K562 (cell line): ENCODE measurements around the gene RCL1. TPM values are rescaled to one million over a fixed set of nuclear protein-coding genes. Genes with fewer than 3 reads are reported as not detected.

Source experiments
- ATAC-seq: fragments of 200-7000 bp; cut with Tn5 transposase; 3 replicates; pipeline ENCODE4 v1.9.1; 2020; ENCODE audit warnings: moderate library complexity
- BruUV-seq: library from RNA; stranded (reverse); fragments of 400-500 nt; replicated peaks from 2 replicates; lab custom pipeline; 2021; lab: Mats Ljungman, UMichigan
- CTCF ChIA-PET: fragments of 300-600 bp; formaldehyde crosslinking; extraction: SDS; loops from one replicate; lab custom pipeline; 2021; ENCODE audit warnings: low intra/inter-chr PET ratio; lab: Yijun Ruan, JAX
- POLR2A ChIA-PET: fragments of 300-600, 350-650 bp; sonication (Branson Sonifier 250); formaldehyde crosslinking; extraction: SDS; loops from one replicate; lab custom pipeline; 2021; ENCODE audit warnings: antibody characterized with exemption, inconsistent platforms; lab: Yijun Ruan, JAX
- DNase-seq, 4 experiments: peaks; one replicate each; pipeline versions ENCODE4 v3.0.0 to v3.0.0-alpha.2; 2011 to 2018; ENCODE audit warnings: low spot score in 3 of 4, mixed read lengths in 3 of 4; ENCODE audit errors: extremely low read depth in 1 of 4
- FAIRE-seq: peaks from 2 replicates; lab custom pipeline; 2011; peaks lifted over from hg19 to GRCh38; lab: Jason Lieb, UNC
- H2AFZ ChIP-seq: 2 replicates; pipeline ENCODE4 v1.6.0; 2011; ENCODE audit warnings: low read depth, low read length, control low read depth, inconsistent platforms
- H3K27ac ChIP-seq: fragments of 200-600 bp; 3 replicates; pipeline ENCODE4 v1.8.0; 2011; ENCODE audit warnings: low read depth, mild to moderate bottlenecking, control low read depth, inconsistent platforms, low read length, moderate library complexity, mixed read lengths; ENCODE audit errors: extremely low read depth
- H3K27me3 ChIP-seq, 2 experiments: fragments of 300-600 bp in 1 of 2; 2 replicates in 1 of 2; 3 replicates in 1 of 2; pipeline versions ENCODE4 v1.6.0 to v1.8.0; 2011; ENCODE audit warnings: inconsistent platforms in 2 of 2, low read length in 2 of 2, mild to moderate bottlenecking in 1 of 2, mixed read lengths in 1 of 2, moderate library complexity in 1 of 2; ENCODE audit not compliant: control insufficient read depth in 2 of 2, insufficient read depth in 2 of 2
- H3K36me3 ChIP-seq: fragments of 300-600 bp; 3 replicates; pipeline ENCODE4 v1.8.0; 2011; ENCODE audit warnings: mild to moderate bottlenecking, low read length, inconsistent platforms; ENCODE audit not compliant: control insufficient read depth, insufficient read depth
- H3K4me1 ChIP-seq, 2 experiments: fragments of 200-600 bp in 1 of 2; replicated peaks in 1 of 2; 2 replicates in 1 of 2; 3 replicates in 1 of 2; pipeline versions ENCODE4 v1.5.1 to v1.8.0; 2011; ENCODE audit warnings: inconsistent platforms in 2 of 2, low read length in 2 of 2, mild to moderate bottlenecking in 1 of 2, mixed read lengths in 1 of 2, moderate library complexity in 1 of 2; ENCODE audit not compliant: control insufficient read depth in 2 of 2, insufficient read depth in 2 of 2
- H3K4me2 ChIP-seq: 2 replicates; pipeline ENCODE4 v1.6.1; 2011; ENCODE audit warnings: low read length, control low read depth, inconsistent platforms, mixed read lengths; ENCODE audit not compliant: insufficient read depth
- H3K4me3 ChIP-seq: fragments of 200-600 bp; sonication (generic), shearing (Covaris generic); 2 replicates; pipeline ENCODE4 v1.5.1; 2016; ENCODE audit warnings: control low read depth, inconsistent platforms
- H3K79me2 ChIP-seq: fragments of 200-600 bp; 3 replicates; pipeline ENCODE4 v1.8.0; 2011; ENCODE audit warnings: low read length, inconsistent platforms; ENCODE audit not compliant: control insufficient read depth, insufficient read depth
- H3K9ac ChIP-seq, 2 experiments: 2 replicates each; pipeline versions ENCODE4 v1.6.0 to v1.6.1; 2011; ENCODE audit warnings: low read depth in 2 of 2, low read length in 2 of 2, control low read depth in 1 of 2, inconsistent platforms in 1 of 2, mild to moderate bottlenecking in 1 of 2, mixed read lengths in 1 of 2; ENCODE audit not compliant: insufficient read depth in 1 of 2
- H3K9me1 ChIP-seq: one replicate; pipeline ENCODE4 v1.6.0; 2011; ENCODE audit warnings: inconsistent platforms, mild to moderate bottlenecking, low read length, moderate library complexity; ENCODE audit not compliant: control insufficient read depth, insufficient read depth
- H3K9me3 ChIP-seq: replicated peaks from 2 replicates; pipeline ENCODE4 v1.5.1; 2011; ENCODE audit warnings: low read depth, low read length, inconsistent platforms; ENCODE audit not compliant: control insufficient read depth, insufficient read depth
- H4K20me1 ChIP-seq: replicated peaks from 2 replicates; pipeline ENCODE4 v1.6.1; 2011; ENCODE audit warnings: low read length, inconsistent platforms, mixed read lengths; ENCODE audit not compliant: control insufficient read depth, insufficient read depth
- ARHGAP35 ChIP-seq: fragments of 450-650 bp; IDR thresholded peaks from 2 replicates; pipeline ENCODE4 v1.6.1; 2018; ENCODE audit not compliant: partially characterized antibody
- DIDO1 ChIP-seq: fragments of 450-650 bp; IDR thresholded peaks from 2 replicates; pipeline ENCODE4 v1.6.1; 2016; ENCODE audit warnings: low read depth, missing biosample characterization, missing genetic modification characterization
- NKRF ChIP-seq: fragments of 450-650 bp; IDR thresholded peaks from 2 replicates; pipeline ENCODE4 v1.6.1; 2016; ENCODE audit warnings: borderline replicate concordance
- POLR2G ChIP-seq: fragments of 200-400 bp; formaldehyde crosslinking; IDR thresholded peaks from 2 replicates; pipeline ENCODE4 v1.6.1; 2017; ENCODE audit warnings: low read depth, mild to moderate bottlenecking, antibody characterized with exemption, low read length, moderate library complexity
- RBFOX2 ChIP-seq: fragments of 200-400 bp; formaldehyde crosslinking; IDR thresholded peaks from 2 replicates; pipeline ENCODE4 v1.6.1; 2017; ENCODE audit warnings: low read depth, mild to moderate bottlenecking, low read length, moderate library complexity
- ZBTB40 ChIP-seq, 2 experiments: fragments of 450-650 bp in 1 of 2; sonication (generic) in 1 of 2; formaldehyde crosslinking in 1 of 2; IDR thresholded peaks; 2 replicates each; pipeline versions ENCODE4 v1.7.1 to v1.9.0; 2016 to 2022; ENCODE audit warnings: inconsistent platforms in 1 of 2, mild to moderate bottlenecking in 1 of 2, missing genetic modification reagents in 1 of 2
- ZNF253 ChIP-seq: fragments of 250-450 bp; sonication (Bioruptor Pico); conservative IDR thresholded peaks from 2 replicates; pipeline ENCODE4 v1.6.1; 2021; ENCODE audit warnings: mild to moderate bottlenecking
- WGBS: fragments of 100-300 bp; shearing (Covaris generic); methylation state at CpG from one replicate; pipeline ENCODE4 v1.1.6; 2016; ENCODE audit warnings: low coverage, mixed read lengths; ENCODE audit not compliant: insufficient coverage; ENCODE audit errors: missing lambda C conversion rate; 5-methylcytosine and 5-hydroxymethylcytosine counted together
- in situ Hi-C: fragments of 300-500 bp; cut with MboI; formaldehyde crosslinking; loops from 4 replicates; pipeline ENCODE4 v1.15.0; 2018; ENCODE audit warnings: inconsistent platforms, mixed read lengths
- intact Hi-C: fragments of 100-400 bp; cut with micrococcal nuclease; formaldehyde crosslinking; loops from 2 replicates; pipeline ENCODE4 v1.14.2; 2022
- polyA plus RNA-seq, 8 experiments: library from polyadenylated mRNA; depleted of rRNA in 4 of 8; stranded (reverse) in 5 of 8; unstranded in 3 of 8; fragments of >200 nt; fragmentation: Nextera tagmentation in 2 of 8; fragmentation: Illumina TruSeq in 1 of 8; extraction: Ambion mirVana in 2 of 8; extraction: Trizol in 1 of 8; gene quantifications; 2 replicates each; pipeline versions ENCODE4 v1.2.1 to v1.2.3, GENCODE V29; 2011 to 2014; ENCODE audit warnings: inconsistent platforms in 1 of 8, missing spikeins in 1 of 8
- total RNA-seq, 7 experiments: library from RNA; depleted of rRNA in 6 of 7; stranded (reverse); fragments of >200 nt in 6 of 7; fragmentation: Illumina TruSeq in 2 of 7; extraction: Trizol in 2 of 7; gene quantifications; 2 replicates each; pipeline versions ENCODE4 v1.2.1 to v1.2.3, GENCODE V29; 2011 to 2021; ENCODE audit warnings: low replicate concordance in 1 of 7

RCL1 gene
- total and polyA plus RNA-seq, 9 of the 15 experiments (the other 6 are each of a cell fraction or from before 2014, with no cell fraction given): 24.0 to 67.7 (median 38.6) TPM

GRCh38 chr9:4804531-4805016 is 11.8 kb downstream of the RCL1 start:
- ChIA-PET CTCF (no interaction called here), POLR2A (no interaction called here)
- 95% methylated on average over 7 of the region's 28 CpGs for whole genome bisulfite sequencing
- Histone ChIP-seq H2AFZ (no peak overlapping the region), H3K4me1 (peaks cover 8 to 18% of the 10 kb centered on the region in 2 experiments; a peak in 4 of 5 replicates), H3K9me3 (peaks cover 12% of the 10 kb centered on the region), H3K4me2 (no peak overlapping the region), H3K27me3 (no peaks in the 10 kb centered on the region), H3K4me3 (no peak overlapping the region), H3K27ac (no peak overlapping the region), H3K9me1 (no peaks in the 10 kb centered on the region), H4K20me1 (no peaks in the 10 kb centered on the region), H3K79me2 (peaks cover 100% of the 10 kb centered on the region), H3K36me3 (peaks cover 40% of the 10 kb centered on the region; the same call in 2 of the 3 replicates), H3K9ac (no peak overlapping the region)
- in situ Hi-C loops (no loop called here), intact Hi-C loops (no loop called here)
- ATAC-seq (no peak), FAIRE-seq (no peak), DNase-seq (no peak)
- no TSS peak for BruUV-seq
- TF ChIP-seq POLR2G (peak; percentile 45; the same call in 1 of the 2 replicates), DIDO1 (tag) (no peak), ZBTB40 (IDR thresholded peaks at IDR 0.05) (no peak), ZBTB40 (CRISPR knock-in tag; IDR thresholded peaks at IDR 0.05) (no peak), RBFOX2 (peak; percentile 49), NKRF (no peak), ARHGAP35 (no peak), ZNF253 (CRISPR knock-in tag) (no peak)
